NCI-H1092 treated with DMSO at 0.1 percent for 48 hours (cell line): ENCODE results near the gene PLA2G2F.

Experiments used
- DNase-seq: peaks from one replicate; lab custom pipeline; 2025; lab: John Stamatoyannopoulos, UW

Gene PLA2G2F

DNA sequence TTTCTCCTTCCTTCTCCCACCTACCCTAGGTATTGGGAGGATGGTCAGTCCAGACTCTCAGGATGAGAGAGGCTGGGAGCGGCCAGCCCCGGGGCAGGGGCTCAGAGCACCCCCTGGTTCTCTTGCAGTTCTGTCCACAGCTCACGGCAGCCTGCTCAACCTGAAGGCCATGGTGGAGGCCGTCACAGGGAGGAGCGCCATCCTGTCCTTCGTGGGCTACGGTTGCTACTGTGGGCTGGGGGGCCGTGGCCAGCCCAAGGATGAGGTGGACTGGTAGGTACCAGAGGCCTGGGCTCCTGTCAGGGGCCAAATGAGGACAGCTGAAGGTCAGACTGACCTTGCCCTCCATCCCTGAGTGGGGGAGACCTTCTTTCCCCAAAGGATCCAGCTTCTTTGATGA, 4.2 kb downstream of the PLA2G2F start:
- DNase-seq, result no peak

DNA sequence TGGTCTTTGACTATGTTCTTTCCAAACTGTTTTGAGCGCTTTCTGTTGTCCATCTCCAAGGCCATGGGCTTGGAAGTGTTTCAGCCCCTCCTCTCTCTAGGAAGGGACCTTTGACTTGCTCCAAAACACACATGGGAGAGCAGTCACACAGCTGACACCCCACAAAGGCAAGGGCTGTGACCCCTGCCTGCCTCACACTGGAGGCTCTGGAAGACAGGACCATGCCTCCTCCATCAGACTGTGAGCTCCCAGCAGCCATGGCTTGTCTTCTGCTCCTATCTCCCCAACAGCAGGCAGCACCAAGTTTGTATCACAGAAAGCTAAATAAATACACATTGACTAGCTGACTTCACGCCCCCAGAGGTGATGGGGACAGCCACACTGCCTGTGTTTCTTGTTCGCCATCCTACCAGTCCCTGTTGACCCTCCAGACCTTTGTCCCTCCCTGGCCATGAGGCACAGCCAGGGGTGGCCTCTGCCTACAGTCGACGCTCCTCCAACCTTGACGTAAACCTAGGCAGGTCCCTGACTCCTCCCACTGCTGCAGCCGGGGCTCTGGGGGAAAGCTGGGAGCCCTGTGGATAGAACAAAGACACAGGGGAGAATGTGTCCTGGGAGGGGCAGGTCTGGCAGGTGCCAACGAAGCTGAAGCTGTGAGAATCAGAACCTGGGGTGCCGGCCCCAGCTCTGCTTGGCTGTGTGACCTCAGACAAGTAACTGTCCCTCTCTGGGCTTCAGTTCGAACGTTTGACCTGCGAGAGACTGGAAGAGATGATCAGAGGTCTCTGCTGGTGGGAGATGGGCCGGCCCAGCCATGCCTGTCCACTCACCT, 4.8 kb downstream of the PLA2G2F start:
- no peak for DNase-seq

DNA sequence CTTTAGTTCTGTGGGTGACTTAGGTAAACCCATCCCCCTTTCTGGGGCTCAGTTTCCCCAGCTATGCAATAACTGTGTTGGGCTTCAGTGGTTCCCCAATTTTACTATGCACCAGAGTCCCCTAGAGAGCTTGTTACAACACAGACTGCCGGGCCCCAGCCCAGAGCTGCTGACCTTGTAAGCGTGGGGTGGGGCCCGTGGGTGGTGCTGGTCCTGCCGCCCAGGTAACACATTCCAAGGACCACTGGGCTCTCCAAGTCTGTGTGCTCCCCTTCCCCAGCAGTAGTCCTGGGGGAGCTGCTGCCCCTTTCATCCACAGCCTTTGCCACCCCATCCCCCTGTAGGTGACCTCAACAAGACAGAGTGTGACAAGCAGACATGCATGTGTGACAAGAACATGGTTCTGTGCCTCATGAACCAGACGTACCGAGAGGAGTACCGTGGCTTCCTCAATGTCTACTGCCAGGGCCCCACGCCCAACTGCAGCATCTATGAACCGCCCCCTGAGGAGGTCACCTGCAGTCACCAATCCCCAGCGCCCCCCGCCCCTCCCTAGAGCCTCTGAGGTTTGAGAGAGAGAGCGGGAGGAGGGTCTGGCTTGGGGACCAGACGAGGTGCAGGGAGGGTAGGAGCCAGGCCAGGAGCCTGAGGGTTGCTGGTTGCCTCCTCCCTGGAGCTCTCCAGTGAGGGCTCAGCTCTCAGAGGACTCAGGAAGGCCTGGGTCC, 8.9 kb downstream of the PLA2G2F start:
- no peak for DNase-seq

DNA sequence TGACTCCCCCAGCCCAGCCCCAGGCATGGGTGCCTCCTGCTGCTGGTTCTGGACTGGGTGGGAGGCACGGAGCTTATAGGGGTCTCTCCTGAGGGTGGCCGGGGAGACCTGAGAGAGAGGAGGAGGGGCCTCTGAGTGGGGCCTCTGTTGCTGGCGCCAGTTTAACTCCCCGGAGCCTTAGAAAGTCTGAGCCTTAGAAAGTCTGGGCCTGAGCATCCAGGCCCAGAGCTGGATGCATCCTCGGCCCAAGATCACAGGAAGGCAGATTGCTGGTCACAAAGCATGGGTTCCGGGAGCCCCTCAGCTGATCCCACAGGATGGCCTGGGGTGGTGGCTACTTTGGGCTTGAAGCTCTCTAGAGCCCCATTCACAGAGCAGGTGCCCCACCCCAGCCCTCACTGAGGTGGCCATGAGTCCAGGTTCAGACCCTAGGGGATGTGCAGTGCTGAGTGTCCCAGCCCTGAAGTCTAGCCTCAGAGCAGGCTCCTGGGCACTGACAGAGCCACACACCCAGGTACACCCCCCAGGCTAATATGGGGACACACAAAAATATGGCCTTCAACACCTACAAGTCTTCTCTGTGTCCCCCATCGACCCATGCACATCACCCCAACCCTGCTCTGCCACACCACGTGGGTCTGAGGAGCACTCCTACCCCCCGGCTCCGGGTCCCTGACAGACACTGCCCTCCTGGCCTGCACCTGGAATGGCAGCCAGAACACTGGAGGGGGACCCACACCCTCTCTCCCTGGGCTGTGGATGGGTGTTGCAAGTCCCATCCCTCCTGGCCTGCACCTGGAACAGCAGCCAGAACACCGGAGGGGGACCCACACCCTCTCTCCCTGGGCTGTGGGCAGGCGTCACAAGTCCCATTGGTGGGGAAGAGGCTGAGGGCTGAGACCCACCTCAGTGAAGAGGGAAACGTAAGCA, 9.7 kb downstream of the PLA2G2F start:
- DNase-seq, result no peak

DNA sequence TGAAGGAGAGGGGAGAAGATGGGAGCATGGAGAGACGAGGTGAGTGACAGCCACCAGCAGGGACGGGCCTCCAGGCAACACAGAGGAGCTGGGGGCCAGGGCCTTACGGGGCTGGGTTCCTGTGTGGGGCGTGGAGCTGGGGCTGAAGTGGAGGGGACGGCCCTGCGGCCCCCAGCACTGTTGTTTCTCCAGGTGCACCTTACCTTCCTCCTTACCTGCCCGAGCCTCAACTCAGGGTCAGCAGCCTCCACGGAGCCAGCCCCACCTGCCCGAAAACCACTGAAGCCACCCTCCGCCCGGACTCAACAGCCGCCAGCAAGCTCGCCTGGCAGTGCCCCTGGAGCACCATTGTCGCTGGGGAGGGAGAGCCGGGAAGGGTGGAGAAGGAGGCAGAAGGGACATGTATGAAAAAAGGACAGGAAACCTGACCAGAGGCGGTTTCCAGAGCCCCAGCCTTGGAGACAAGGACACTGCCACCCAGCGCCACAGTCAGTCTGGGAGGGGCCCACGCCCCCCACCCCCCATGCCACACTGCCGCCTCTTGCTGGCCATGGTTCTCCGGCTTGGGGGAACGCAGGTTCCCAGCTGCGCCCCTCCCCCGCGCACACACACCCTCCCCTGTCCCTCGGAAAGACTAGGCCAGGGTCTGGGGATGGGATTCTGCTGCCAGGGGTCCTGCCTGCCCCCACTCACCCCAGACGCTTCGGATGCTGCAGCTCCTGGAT, 10.6 kb downstream of the PLA2G2F start:
- DNase-seq, result no peak

DNA sequence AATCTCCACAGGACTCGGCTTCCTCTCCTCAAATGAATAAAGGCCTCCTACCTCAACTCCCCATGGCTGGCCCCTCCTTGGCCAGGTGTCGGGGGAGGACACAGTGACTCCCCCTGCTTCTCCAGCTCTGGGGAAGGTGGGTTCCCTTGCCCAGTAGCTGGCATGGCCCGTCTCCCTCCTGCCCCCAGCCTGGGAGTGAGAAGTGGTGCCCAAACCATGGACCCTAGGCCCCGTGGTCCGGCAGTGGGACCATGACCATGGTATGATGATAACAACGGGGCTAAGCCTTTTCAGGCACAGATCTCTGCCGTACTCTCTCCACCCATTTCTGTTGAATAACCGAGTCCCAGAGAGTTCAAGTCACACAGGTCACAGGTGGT, 11.2 kb downstream of the PLA2G2F start:
- DNase-seq, result no peak

DNA sequence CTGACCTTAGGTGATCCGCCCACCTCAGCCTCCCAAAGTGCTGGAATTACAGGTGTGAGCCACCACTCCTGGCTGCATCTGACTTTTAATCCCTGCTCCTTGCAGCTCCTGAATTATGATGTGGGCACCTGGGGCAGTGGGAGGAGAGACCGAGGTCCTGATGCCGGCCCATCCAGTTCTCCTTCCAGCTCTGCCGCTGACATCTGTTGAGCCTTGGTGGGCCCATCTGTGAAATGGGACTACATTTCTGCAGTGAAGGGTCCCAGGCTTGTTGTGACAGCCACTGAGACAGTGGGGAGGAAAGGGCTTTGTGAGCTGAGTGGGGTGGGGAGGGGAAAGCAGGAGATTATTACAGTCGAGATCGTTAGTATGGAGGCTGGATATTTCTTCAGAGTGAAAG, 11.8 kb downstream of the PLA2G2F start:
- no peak for DNase-seq

DNA sequence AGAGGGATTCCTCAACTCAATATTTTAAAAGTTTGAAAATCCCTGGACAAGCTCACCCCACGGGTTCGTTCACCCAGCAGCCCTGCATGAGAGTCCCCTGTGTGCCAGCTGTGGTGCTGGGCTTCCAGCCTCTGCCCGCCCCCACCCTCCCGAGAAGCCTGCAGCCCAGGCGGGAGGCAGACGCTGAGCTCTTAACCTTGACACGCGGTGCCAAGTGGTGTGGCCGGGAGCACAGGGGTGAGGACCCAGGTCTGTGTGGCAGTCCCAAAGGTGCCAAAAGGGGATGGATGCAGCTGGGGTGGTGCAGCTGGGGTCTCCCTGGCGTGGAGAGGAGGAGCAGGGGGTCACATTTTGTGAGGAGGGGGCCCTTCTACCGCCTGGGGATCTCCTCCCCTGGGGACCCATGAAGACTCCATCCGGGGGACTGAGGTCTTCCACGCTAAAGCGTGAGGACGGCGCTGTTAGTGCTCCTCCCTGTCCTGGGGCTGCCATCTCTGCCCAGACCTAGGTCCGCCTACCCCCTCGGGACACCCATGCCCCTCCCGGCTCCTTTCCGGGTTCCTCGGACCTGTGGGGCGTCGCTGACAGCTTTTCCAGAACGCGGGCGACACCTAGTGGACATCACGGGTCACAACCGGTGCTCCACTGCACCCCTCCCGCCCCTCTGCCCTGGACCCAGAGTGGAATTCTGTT, 12.9 kb downstream of the PLA2G2F start:
- peak; percentile 71 for DNase-seq

DNA sequence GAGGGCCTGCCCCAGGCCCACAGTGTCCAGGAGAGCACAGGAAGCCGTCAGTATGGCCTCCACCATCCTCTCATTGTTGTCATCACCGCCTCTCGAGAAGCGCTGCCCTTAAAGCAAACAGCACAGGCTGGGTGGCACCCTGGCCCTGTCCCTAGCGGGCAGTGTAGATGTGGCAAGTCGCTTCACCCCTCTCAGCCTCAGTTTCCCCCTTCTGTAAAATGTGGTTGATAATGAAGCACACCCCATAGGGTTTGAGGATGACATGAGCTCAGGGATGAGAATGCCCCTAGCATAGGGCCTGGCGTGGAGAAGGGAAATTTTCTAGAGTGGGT, 13.4 kb downstream of the PLA2G2F start:
- DNase-seq, result no peak

DNA sequence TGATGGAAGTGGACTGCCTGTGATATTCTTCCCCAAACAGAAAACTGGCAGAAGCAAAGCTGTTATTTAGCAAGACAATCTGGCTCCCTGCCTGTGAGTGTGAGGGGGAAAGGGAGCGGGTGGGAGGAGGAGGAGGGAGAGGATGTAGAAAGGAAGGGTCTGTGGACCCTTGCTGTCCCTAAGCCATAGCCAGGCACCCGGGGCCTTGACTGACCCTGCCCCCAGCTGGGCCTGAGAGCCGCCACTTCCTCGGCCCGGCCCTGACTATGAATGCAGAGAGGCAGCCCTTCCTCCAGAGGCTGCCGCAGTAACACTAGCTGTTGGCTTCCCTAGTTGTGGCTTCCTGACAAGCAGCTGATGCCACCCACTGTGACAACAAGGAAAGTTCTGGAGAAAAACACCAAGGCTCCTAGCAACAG, 13.9 kb downstream of the PLA2G2F start:
- DNase-seq, result no peak

DNA sequence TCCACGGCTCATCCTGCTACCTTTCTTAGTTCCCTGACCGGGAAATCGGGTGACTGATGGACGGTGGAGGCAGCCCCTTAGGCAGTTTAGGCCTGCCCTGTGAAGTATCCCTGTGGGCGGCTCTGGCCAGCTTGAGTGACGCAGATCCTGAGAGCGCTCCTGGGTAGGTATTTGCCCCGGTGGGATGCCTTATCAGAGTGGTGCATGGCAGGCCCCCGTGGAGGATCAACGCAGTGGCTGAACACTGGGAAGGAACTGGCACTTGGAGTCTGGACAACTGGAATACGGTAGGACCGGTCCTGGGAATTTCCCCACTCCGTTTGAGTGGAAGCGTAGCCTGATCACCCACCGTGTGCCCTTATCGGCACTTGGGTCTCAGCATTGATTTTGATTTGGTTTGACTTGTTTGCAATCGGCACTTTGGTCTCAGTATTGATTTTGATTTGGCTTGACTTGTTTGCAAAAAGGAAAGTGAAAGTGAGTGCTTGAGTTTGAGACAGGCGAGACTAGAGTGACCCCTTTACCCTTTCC, 15.2 kb downstream of the PLA2G2F start:
- DNase-seq, result no peak

DNA sequence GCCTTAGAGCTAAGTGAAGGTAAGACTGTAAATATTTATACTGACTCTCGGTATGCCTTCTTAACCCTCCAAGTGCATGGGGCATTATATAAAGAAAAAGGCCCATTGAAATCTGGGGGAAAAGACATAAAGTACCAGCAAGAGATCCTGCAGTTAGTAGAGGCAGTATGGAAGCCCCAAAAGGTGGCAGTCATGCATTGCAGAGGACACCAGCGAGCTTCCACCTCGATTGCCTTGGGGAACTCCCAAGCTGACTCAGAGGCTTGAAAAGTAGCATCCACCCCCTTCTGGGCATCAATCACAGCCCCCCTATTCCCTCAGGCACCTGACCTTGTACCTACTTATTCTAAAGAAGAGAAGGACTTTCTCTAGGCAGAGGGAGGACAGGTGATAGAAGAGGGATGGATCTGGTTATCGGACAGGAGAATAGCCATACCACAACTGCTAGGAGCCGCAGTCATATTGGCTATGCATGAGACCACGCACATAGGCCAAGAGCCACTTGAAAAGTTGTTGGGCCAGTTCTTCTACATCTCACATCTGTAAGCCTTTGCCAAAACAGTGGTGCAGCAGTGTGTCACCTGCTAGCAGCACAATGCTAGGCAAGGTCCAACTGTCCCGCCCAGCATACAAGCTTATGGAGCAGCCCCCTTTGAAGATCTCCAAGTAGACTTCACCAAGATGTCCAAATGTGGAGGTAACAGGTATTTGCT, 19.4 kb downstream of the PLA2G2F start:
- no peak for DNase-seq

DNA sequence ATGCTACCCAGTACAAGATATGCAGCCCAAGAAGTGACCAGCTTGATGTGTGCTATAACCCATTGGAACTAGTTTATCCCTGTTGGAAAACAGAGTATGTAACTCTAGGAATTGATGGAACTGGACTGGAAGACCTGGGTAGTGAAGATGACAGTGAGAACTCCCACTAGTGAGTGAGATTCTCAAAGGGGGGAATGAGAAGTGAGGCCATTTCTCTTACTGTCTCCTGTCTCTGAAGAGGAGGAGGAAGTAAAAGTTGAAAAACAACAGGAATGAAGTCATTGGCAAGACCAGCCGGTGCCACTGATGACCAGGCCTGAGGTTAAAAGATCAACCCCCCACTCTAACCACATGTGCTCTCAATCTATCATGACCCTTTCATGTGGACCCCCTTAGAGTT, 20.9 kb downstream of the PLA2G2F start:
- DNase-seq, result no peak

DNA sequence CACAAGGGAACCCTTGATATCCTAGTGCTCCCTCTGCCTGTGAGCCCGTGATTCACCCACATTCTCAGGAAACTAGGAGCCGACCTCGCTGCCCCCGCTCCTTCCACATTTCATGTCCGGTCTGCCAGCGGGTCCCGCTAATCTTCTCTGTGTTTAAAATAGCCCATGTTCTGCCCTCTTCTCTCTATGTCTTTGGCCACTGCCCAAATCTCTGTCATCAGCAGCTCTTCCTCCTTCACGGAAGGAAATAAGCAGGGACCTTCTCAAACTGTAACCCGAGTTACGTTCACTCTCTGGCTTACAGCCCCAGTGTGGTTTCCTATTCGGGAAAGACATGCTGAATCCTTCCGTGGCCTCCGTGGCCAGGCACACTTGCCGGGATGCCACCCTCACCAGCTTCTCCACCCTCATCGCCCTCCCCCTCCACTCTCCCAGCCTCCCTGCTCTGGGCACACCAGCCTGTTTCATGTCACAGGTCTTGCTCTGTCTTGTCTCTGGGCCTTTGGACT, 25.6 kb downstream of the PLA2G2F start:
- no peak for DNase-seq

DNA sequence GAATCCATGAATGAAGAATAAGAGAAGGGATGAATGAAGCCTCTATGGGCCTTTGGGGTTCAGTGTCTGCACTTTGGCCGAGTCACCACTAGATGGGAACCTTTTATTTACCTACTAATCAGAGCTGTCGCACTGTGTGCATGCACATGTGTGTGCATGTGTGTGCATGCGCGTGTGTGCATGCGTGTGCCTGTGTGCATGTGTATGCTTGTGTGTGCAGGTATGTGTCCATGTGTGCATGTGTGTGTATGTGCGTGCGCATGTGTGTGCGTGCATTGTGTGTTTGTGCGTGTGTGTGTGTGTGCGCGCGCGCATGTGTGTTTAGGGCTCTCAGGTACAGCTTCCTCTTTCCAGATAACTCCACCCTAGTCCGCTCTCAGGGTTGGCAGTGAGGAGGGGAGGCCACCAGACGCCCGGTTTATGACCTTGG, 26.4 kb downstream of the PLA2G2F start:
- DNase-seq, result no peak

DNA sequence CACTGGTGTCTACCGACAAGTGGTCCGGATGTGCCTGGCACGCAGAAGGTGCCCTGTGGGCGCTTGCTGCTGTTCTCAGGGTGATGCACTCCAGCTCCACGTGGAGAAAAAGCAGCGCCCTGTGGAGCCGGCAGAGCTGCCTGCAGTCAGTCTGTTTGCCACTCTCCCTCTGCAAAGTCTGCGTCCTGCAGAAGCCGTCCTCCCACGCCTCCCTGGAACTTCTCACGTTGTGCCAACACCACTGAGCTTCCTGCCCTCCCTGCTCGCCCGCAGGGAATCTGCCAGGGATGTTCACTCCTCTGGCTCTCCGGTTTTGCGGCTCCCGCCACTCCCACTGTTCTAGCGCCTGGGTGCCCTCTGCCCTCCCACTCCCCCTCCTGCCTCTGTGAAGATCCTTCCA, 26.9 kb downstream of the PLA2G2F start:
- no peak for DNase-seq

DNA sequence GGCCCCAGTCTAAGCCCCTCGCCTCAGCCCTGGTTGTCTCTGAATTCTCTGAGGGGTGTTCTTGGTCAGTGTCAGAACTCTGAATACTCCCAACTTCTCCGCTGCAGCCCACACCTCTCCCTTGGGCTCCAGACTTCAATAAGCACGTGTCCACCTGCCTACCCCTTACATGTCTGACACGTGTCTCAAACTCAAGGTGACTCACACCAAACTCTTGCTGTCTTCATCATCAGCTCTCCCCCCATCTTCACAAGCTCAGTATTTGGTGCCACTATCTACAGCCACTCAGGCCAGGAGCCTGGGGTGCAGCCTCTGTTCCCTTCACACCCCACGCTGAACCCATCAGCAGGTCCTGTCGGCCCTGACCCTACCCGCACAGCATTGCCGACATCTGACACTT, 28.0 kb downstream of the PLA2G2F start:
- no peak for DNase-seq

DNA sequence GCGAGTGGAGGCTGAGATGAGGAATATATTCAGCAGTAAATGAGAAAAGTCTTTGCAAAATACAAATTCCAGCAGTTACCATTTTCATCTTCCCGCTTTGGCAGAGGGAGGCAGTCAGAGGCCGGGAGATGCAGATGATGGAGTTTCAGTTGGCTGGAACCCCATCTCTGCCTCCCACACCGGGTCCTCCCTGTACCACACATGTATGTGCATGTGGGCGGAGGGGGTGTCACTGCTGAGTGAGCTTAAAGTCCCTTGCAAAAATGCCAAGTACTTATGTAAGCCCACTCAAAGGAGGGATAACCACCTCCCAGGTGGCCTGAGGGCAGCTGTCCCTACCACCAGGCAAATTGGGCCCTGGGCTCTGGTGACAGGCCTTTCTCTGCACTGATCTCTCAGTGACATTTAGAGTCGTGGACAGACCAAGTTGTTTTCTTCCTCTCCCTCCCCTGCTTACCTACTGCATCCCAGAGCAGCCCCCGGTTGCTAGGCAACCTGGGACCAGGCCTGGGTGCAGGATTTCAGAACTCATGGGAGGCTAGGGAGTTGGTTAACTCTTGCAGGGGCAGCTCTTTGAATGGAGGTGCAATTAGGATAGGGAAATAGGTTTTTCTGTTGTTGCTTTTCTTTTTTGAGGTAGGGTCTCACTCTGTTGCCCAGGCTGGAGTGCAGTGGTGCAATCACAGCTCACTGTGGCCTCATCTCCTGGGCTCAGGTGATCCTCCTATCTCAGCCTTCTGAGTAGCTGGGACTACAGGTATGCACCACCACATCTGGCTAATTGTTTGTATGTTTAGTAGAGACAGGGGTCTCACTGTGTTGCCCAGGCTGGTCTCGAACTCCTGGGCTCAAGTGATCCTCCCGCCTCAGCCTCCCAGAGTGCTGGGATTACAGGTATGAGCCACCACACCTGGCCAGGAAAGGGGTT, 29.7 kb downstream of the PLA2G2F start:
- no peak for DNase-seq

DNA sequence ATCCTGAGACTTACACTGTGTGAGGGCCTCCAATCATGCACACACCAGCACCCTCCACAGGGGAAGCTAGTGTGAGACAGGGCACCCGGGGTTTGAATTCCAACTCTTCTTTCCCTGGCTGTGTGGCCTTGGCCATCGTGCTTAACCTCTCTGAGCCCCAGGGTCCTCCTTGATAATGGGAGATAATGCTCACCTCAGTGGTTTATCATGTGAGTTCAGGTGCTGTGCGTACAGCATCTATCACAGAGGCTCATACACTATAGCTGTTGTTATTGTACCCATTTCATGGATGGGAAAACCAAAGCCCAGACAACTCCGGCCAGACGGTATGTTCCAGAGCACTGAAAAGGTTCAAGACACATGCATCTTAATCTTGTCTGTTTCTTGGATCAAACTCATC, 30.8 kb downstream of the PLA2G2F start:
- DNase-seq, result no peak
